Raji (cell line): ENCODE data around the gene GNL3.

Experiments
- POLR2A ChIP-seq: IDR thresholded peaks from 2 replicates; pipeline ENCODE4 v1.6.1; 2011; ENCODE audit warnings: low read depth, low read length, control low read depth; ENCODE audit not compliant: insufficient read depth

GNL3 gene, protein sequence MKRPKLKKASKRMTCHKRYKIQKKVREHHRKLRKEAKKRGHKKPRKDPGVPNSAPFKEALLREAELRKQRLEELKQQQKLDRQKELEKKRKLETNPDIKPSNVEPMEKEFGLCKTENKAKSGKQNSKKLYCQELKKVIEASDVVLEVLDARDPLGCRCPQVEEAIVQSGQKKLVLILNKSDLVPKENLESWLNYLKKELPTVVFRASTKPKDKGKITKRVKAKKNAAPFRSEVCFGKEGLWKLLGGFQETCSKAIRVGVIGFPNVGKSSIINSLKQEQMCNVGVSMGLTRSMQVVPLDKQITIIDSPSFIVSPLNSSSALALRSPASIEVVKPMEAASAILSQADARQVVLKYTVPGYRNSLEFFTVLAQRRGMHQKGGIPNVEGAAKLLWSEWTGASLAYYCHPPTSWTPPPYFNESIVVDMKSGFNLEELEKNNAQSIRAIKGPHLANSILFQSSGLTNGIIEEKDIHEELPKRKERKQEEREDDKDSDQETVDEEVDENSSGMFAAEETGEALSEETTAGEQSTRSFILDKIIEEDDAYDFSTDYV

DNA sequence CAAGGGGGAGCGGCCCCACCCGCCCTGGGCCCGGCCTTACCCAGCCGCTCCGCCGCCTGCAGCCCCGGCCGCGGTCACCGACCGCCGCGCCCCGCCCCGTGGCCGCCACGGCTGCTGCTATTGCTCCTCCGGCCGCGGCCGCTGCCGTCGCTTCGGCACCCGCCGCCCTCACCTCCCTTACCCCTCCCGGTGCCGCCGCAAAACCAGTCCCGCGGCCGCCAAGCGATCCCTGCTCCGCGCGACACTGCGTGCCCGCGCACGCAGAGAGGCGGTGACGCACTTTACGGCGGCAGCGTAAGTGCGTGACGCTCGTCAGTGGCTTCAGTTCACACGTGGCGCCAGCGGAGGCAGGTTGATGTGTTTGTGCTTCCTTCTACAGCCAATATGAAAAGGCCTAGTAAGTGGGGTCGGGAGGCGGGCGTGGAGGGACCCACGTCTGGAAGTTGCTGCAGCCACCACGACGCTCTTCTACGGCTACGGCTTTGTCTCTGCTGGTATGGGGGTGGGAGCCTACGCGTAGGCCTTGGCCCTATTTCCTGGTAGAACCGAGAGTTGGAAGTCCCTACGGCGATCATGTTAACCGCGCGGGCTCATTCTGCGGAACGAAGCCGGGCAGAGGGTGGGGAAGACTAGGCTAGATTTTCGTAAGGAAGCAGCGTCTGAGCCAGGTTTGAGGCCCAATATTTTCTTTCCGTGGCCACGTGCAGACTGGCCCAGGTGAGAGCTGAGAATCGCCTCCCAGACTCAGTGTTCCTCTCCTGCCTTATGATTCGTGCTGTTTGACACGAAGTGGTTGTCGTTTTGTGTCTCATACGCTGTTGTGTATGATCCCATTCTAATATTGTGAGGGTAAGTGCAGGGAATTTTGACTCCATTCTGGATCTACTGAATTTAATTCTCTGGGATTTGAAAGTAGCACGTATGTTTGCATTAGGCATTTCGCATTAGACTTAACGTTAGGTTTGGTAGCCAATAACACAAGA is at the start of gene GNL3, which contains the start of gene PBRM1:
TSS of gene GNL3 (plus strand) at position 324 of the 983 bp plus-strand sequence. CDS start at position 385, 61 bp downstream.
TSS of gene PBRM1 (minus strand) at position 205 of the 983 bp plus-strand sequence.
- peak; percentile 97 for TF ChIP-seq POLR2A

DNA sequence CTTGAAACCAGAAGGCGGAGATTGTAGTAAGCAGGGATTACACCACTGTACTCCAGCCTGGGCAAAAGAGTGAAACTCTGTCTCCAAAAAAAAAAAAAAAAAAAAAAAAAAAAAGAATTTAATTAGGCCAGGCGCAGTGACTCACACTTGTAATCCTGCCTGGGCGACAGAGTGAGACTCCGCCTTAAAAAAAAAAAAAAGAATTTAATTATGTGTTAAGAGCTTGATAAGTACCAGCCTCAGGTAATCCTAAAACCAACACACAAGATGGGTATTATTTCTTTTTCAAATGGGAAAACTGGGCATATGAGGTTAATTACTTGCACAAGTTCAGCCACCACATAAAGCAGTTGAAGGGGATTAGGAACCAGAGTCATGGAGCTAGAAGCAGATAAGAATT is 49.2 kb upstream of the GNL3 start:
- TF ChIP-seq POLR2A: no peak

GRCh38 chr3:52645549-52645948 is 40.3 kb upstream of the GNL3 start:
- no peak for TF ChIP-seq POLR2A

DNA sequence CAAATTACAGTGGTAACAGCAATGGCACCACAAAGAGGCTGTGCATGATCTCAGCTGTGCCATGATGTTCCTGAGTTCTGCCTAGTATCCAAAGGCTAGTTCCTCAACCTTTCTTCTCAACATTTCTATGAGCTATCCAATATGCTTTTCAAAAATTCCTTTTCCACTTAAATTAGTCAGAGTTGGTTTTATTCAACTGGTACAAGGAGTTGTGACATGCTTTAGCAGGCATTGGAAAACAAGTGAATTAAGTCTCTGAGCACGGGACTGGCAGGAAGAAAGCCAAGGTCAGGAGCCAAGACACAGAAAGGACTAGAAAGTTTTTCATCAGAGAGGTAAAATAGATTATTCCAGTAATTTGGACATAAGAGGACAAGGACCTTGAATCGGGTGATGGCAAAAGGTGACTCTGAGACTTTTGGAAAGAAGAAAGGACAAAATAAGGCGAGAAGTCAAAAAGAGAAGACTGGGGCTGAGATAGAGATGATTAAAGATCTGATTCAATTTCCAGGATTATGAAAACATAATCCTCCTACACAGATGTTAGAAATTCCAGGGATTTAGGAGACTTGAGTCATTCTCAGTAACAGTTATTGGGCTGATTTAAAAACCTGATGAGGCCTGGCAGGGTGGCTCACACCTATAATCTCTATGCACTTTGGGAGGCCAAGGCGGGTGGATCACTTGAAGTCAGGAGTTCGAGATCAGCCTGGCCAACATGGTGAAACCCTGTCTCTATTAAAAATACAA is 36.2 kb upstream of the GNL3 start:
- TF ChIP-seq POLR2A: no peak

DNA sequence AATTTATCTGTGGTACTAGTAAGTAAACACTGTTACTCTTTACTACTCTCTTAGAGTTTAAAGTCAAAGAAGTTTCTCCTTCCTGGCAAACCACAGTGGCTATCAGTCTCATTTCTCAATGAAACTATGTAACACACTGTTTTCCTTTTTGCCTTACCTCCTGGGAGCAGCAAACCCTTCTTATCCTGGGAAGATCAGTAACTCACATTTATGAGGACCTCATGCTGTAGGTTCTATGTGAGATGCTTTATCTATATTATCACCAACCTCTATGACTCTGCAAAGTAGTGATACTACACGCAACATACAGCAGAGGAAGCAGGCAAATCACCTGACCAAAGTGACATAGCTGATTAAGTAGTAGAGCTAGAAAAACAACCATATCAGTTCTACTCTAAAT is 35.4 kb upstream of the GNL3 start:
- no peak for TF ChIP-seq POLR2A

DNA sequence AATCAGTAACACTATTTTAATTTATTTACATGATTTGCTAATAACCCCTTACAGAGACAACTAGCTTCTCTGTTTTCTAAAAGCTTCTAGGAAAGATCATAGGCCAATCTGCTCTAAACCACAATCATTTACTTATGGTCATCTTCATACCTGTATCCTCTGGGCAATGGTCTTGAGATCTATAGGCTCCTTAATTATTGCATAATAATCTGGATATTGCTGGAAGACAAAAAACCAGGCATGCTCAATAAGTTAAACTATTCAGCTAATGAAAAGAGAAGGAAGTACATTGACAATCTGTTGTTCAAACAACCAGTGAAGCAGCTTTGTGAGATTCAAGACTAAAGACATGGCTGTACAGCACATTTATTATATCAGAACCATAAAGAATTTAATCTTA is 34.2 kb upstream of the GNL3 start:
- no peak for TF ChIP-seq POLR2A

DNA sequence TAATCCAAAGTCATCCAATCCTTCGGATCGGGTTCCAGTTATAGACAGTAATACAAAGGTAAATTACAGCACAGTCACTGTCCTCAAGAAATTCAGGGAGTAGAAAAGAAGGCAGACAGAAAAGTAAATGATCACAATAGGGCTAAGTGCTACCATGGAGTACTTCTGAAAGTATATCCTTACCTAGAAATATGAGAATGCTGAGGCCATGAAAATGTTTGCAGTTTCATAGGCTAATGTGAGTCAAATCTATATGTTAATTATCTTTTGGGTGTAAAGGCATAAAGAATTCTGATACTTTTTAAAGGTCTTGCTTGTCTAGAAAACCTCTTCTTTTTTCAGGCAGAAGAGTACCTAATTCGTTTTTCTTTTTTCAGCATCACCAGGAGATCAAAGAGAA is 29.9 kb upstream of the GNL3 start:
- no peak for TF ChIP-seq POLR2A

DNA sequence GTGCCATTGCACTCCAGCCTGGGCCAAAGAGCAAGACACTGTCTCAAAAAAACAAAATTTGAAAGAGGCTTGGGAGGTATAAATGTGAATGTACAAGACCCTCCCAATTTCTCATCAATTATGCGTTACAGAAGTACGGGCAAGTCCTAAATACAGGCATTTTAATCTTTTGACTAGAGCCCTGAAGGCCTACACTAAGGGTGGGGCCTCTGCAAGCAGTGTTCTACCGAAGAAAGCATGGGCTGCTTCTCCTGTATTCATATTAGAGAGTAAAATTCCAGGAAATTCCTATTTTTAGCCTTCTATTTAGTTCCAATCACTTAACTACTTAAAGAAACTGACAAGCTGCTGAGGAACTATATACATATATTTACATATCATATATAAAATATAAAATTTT is 25.8 kb upstream of the GNL3 start:
- no peak for TF ChIP-seq POLR2A

DNA sequence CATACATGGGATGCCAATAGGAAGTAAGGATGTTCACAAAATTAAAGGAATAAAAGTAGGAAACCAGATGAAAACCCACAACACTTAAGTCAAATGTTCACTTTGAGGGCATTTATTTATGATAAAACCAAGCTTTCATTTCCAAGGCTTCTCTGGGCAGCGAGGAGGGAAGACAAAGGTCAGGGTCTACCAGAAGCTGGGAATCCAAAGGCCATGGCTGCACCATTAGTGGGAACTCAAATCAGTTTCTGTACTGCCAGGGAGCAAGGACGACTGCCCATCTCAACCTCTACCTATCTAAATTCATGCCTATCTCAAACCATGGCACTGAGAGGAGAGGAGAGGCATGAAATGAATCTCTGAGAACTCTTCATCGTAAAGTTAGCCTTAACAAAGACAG is 22.7 kb upstream of the GNL3 start:
- no peak for TF ChIP-seq POLR2A

DNA sequence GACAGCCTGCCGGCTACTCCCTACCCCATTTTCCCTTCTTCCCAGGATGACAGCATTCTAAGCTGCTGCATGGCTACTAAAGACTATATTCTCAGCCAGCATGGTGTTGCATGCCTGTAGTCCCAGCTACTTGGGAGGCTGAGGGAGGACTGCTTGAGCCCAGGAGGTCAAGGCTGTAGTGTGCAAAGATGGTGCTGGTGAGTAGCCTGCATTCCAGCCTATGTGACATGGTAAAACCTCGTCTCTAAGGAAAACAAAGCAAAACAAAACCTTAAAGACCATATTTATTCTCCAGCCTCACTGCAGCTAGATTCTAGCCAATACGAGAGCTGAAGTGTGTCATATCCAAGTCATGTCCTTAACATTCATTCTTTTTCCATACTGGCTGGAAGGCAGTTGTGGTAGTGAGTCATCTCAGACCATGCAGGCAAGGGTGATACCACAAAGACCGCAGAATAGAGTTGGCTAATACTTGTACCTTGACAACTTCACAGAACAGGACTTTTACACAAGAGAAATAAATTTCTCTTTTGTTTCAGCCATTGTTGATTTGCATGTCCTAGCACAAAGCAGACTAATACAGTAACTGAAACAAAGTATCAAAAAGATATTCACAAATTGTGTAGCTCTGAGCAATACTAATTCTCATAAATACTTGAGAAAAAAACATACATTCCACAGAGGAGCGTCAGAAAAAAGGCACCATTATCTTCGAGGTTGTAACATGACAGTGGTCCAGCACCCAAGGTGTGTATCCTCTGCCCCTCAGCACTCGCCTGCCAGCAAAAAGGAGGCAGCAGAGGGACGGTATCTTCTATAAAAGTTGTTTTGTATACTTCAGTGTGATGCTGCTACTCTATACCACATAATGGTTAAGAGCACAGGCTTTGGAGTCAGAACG is 15.0 kb upstream of the GNL3 start:
- TF ChIP-seq POLR2A: no peak

GRCh38 chr3:52671676-52672075 is 14.2 kb upstream of the GNL3 start:
- no peak for TF ChIP-seq POLR2A

GRCh38 chr3:52678265-52679198 is 7.3 kb upstream of the GNL3 start:
- TF ChIP-seq POLR2A: no peak

- TF ChIP-seq POLR2A: no peak
Measured at GRCh38 chr3:52679199-52679538, 6.7 kb upstream of the GNL3 start.

DNA sequence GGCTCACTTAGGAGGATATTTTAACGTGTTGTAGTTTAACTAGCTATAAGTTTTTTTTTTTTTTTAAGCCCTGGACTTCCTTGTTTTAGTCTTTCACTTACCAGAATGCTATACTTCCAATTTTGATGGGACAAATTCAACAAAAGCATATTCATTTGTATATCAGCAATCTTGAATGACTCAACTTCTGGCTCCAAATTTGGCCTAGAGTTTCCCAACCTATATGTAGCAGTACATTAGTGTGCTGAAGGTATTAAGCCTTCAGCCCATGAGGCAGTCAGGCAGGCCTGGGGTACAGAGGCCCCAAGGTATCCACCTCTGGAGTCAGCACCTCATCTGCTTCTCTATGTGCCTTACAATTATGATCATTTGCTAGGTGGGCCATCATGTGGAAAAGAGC is 6.0 kb upstream of the GNL3 start:
- TF ChIP-seq POLR2A: no peak
